ENCODE results near the gene ACVR1. TPM values are rescaled to one million over a fixed set of nuclear protein-coding genes. Genes with fewer than 3 reads are reported as not detected.

The ACVR1 gene
- total RNA-seq, 1 experiment from 2014 or later = 7.3 TPM

- no peaks in the 10 kb centered on the region for H3K27me3 ChIP-seq (ENCODE audit: control insufficient read depth, insufficient read depth, low read length)
Measured at GRCh38 chr2:157792335-157793052, 83.6 kb downstream of the ACVR1 start.

GRCh38 chr2:157790780-157791179, 85.3 kb downstream of the ACVR1 start:
- no peak for DNase-seq
- Histone ChIP-seq H3K27me3 (ENCODE audit: control insufficient read depth, insufficient read depth, low read length) (no peaks in the 10 kb centered on the region), H3K4me3 (ENCODE audit: insufficient read depth, low read depth, low read length) (no peak overlapping the region), H3K36me3 (replicated peaks; ENCODE audit: control insufficient read depth, insufficient read depth, low read length) (no peaks in the 10 kb centered on the region)

More at GRCh38 chr2:157792335-157793052, 83.6 kb downstream of the ACVR1 start:
- DNase-seq = no peak
- Histone ChIP-seq H3K36me3 (replicated peaks; ENCODE audit: control insufficient read depth, insufficient read depth, low read length) (no peaks in the 10 kb centered on the region), H3K4me3 (ENCODE audit: insufficient read depth, low read depth, low read length) (no peak overlapping the region)

DNA sequence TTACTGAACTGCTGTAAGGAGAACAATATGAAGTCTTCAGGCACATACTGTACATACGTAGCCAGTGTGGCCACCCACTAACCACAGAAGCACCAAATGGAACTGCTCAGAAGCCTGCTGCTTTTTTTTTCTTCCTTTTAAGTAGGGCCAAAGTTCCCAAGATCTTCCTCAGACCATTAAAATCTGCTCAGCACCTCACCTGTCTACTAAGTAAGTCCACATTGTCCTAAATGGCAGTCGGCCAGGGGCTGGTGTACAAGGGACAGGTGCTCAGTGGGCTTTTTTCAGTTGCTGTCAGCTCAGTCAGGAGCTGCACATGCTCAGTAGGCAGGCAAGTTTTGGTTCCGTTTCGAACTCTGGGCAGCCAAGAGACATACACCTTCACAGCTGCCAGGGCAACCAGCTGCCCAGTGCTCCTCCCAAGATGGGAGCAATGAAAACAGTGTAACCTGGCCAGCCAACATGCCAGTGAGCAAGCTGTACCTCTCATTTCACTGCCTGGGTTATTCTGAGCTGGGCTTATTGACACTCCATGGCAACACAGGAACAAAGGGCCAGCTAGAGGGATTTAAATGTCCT, 86.1 kb downstream of the ACVR1 start:
- no peaks in the 10 kb centered on the region for H3K36me3 ChIP-seq (replicated peaks; ENCODE audit: control insufficient read depth, insufficient read depth, low read length)
- no peak for DNase-seq
- no peak overlapping the region for H3K4me3 ChIP-seq (ENCODE audit: insufficient read depth, low read depth, low read length)
- no peaks in the 10 kb centered on the region for H3K27me3 ChIP-seq (ENCODE audit: control insufficient read depth, insufficient read depth, low read length)

- H3K4me3 ChIP-seq (ENCODE audit: insufficient read depth, low read depth, low read length) = no peak overlapping the region
- DNase-seq = no peak
- H3K36me3 ChIP-seq (replicated peaks; ENCODE audit: control insufficient read depth, insufficient read depth, low read length) = no peaks in the 10 kb centered on the region
- H3K27me3 ChIP-seq (ENCODE audit: control insufficient read depth, insufficient read depth, low read length) = no peaks in the 10 kb centered on the region
Measured at GRCh38 chr2:157789256-157789655, 86.9 kb downstream of the ACVR1 start.

- no peaks in the 10 kb centered on the region for H3K36me3 ChIP-seq (replicated peaks; ENCODE audit: control insufficient read depth, insufficient read depth, low read length)
- H3K4me3 ChIP-seq (ENCODE audit: insufficient read depth, low read depth, low read length) = no peak overlapping the region
- no peak for DNase-seq
- no peaks in the 10 kb centered on the region for H3K27me3 ChIP-seq (ENCODE audit: control insufficient read depth, insufficient read depth, low read length)
Measured at GRCh38 chr2:157788201-157788600, 87.9 kb downstream of the ACVR1 start.

DNA sequence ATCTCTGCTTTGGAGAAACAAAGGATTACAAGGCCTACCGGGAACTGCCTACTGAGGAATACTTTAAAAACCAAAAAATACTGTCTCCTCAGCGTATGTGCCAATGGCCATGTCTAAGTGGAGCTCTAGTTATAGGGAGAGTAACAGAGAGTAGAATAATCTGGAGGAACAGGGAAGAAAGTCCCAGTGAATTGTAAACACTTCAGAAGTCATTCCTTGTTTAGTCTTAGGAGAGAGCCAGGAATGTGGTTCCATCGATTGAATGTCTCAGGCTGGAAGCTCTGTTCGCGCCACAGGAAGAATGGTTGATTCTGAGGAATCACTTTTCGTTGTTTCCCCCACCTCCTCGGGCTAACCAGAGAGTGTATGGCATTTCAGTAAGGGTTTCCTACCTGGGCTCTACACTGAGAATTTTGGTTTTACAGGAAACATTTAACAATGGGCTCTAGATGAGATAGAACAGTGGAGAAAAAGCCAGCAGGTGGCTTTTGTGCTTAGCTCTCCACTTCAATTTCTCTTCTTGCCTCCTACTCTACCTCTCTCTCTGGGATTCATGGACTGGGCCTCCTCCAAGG, 88.7 kb downstream of the ACVR1 start:
- Histone ChIP-seq H3K36me3 (replicated peaks; ENCODE audit: control insufficient read depth, insufficient read depth, low read length) (no peaks in the 10 kb centered on the region), H3K4me3 (ENCODE audit: insufficient read depth, low read depth, low read length) (no peak overlapping the region), H3K27me3 (ENCODE audit: control insufficient read depth, insufficient read depth, low read length) (no peaks in the 10 kb centered on the region)
- DNase-seq = no peak

- H3K36me3 ChIP-seq (replicated peaks; ENCODE audit: control insufficient read depth, insufficient read depth, low read length) = no peaks in the 10 kb centered on the region
- no peaks in the 10 kb centered on the region for H3K27me3 ChIP-seq (ENCODE audit: control insufficient read depth, insufficient read depth, low read length)
- no peak overlapping the region for H3K4me3 ChIP-seq (ENCODE audit: insufficient read depth, low read depth, low read length)
- DNase-seq = no peak
Measured at GRCh38 chr2:157786663-157787363, 89.3 kb downstream of the ACVR1 start.

DNA sequence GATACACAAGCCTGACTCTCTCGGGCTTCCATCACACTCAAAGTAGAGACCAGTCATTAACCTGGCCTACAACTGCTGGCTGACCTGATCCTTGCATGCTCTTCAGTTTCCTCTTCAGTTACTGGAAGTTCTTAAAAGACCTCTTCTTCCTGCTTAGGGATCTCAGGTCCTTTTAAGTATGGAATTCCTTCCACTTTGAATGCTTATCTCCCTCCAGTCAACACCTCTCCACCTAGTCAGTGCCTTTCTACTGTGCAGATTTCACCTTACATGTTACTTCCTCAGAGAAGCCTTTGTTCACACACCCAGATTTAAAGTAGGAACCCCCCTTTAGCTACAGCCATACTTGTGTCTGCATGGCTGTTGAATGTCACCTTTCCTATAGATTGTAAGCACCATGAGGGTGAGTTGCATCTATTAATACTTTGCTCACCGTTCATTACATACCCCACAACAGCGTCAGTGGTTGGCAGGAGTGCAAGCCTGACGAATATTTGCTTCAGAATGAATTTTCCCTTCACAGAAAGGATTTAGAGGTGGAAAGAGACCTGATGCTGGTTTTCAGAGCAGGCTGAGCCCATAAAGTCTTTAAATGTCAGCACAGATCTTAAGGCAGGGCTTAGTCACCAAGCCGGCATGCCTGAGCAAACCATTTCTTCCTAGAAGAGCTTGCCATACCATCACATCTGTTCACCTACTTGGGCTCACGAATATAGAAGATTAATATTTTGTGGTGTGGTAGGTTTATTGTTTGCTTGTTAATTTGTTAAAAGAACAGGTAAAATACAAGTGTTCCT, 90.1 kb downstream of the ACVR1 start:
- no peak for DNase-seq

DNA sequence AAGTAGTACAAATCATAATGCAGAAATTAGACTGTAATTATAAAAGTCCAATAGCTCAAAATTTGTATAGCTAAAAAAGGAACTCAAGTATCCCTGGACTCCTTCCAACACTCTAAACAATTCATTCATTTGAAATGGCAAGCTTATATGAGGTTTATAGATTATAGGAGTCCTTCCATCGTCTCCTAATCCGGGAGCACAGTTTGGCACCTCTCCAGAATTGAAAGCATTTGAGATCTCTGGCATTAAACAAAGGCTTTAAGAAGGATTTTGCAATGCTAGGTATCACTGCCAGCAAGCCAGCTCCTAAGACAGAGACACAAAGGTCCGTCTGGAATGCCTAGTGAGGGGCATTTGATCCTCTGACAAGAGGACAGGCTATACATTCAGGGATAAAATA, 90.9 kb downstream of the ACVR1 start:
- no peaks in the 10 kb centered on the region for H3K27me3 ChIP-seq (ENCODE audit: control insufficient read depth, insufficient read depth, low read length)
- DNase-seq = no peak
- H3K4me3 ChIP-seq (ENCODE audit: insufficient read depth, low read depth, low read length) = no peak overlapping the region
- H3K36me3 ChIP-seq (replicated peaks; ENCODE audit: control insufficient read depth, insufficient read depth, low read length) = no peaks in the 10 kb centered on the region

More for the DNA sequence above, 90.1 kb downstream of the ACVR1 start:
- Histone ChIP-seq H3K4me3 (ENCODE audit: insufficient read depth, low read depth, low read length) (no peak overlapping the region), H3K27me3 (ENCODE audit: control insufficient read depth, insufficient read depth, low read length) (no peaks in the 10 kb centered on the region), H3K36me3 (replicated peaks; ENCODE audit: control insufficient read depth, insufficient read depth, low read length) (no peaks in the 10 kb centered on the region)

DNA sequence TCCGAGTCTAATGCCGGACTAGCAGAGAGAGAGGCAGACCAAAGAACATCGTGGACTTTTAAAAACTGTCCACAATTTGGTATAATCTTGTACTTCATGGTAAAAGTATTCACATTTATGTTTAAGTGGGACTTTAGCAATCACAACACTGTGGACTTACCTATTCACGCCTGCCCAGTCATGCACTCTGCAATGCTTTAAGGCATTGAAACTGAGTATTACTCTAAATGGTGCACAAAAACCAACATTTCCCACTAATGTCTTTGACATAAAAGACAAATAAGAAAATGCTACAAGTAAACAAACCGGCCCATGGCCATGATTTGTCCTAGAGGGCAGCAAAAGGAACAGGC, 91.3 kb downstream of the ACVR1 start:
- Histone ChIP-seq H3K27me3 (ENCODE audit: control insufficient read depth, insufficient read depth, low read length) (no peaks in the 10 kb centered on the region), H3K4me3 (ENCODE audit: insufficient read depth, low read depth, low read length) (no peak overlapping the region), H3K36me3 (replicated peaks; ENCODE audit: control insufficient read depth, insufficient read depth, low read length) (no peaks in the 10 kb centered on the region)
- no peak for DNase-seq

DNA sequence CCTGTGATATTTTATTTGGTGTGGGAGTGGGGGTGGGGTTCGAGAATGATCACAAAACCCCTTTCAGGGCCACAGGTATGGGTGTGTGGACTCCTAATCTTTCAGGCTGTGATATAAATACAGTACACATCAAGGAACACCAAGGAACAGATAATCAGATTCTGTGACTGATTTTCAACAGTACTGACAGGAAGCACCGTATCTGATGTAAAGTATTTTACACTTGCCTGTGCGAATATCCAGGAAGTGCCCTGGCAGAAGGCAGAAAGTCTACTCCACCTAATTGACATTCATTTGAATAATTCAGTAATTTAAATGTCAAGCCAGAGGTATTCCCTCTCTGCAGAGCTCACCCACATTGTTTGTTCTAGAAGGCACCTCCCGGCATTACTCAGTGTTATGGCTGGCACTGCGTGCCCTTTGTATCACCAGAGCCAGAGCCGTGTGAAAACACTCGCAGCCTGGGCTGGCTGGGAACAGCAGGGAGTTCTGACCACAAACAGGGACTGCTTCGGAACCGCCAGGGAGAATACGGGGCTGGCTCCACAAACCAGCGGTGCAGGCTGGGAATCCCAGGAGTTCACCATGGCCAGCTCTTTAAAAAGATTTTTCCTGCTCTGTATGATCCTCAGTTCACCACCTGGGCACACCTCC, 91.8 kb downstream of the ACVR1 start:
- H3K36me3 ChIP-seq (replicated peaks; ENCODE audit: control insufficient read depth, insufficient read depth, low read length) = no peaks in the 10 kb centered on the region
- no peak overlapping the region for H3K4me3 ChIP-seq (ENCODE audit: insufficient read depth, low read depth, low read length)
- no peaks in the 10 kb centered on the region for H3K27me3 ChIP-seq (ENCODE audit: control insufficient read depth, insufficient read depth, low read length)
- DNase-seq = no peak

DNA sequence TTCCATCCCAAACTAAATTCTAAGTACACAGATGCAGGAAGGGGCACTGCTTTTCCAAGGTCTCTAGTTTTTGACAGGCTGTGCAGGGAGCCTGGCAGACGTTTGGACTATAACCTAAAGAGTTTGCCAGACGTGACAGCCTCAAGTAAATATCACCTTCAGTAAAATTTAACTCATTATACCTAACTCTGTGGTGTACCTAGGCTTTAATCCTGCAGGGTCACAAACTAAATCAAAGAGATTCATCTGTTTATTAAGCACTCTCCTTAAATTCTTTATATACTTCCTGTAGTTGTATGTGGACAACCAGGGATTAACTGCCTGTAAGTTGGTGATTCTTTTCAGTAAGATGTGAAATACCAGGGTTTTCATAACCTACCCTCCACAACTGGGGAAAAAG, 92.9 kb downstream of the ACVR1 start:
- H3K27me3 ChIP-seq (ENCODE audit: control insufficient read depth, insufficient read depth, low read length) = no peaks in the 10 kb centered on the region
- H3K36me3 ChIP-seq (replicated peaks; ENCODE audit: control insufficient read depth, insufficient read depth, low read length) = no peaks in the 10 kb centered on the region
- DNase-seq = no peak
- H3K4me3 ChIP-seq (ENCODE audit: insufficient read depth, low read depth, low read length) = no peak overlapping the region

- Histone ChIP-seq H3K27me3 (ENCODE audit: control insufficient read depth, insufficient read depth, low read length) (no peaks in the 10 kb centered on the region), H3K36me3 (replicated peaks; ENCODE audit: control insufficient read depth, insufficient read depth, low read length) (no peaks in the 10 kb centered on the region), H3K4me3 (ENCODE audit: insufficient read depth, low read depth, low read length) (no peak overlapping the region)
- no peak for DNase-seq
Measured at GRCh38 chr2:157782057-157782845, 93.9 kb downstream of the ACVR1 start.
